Measurements from ENCODE around the gene SH3D19. TPM values are rescaled to one million over a fixed set of nuclear protein-coding genes. Genes with fewer than 3 reads are reported as not detected.

SH3D19 gene
- total and polyA plus RNA-seq, 12 donors = 32.4 to 175 (median 116) TPM

DNA sequence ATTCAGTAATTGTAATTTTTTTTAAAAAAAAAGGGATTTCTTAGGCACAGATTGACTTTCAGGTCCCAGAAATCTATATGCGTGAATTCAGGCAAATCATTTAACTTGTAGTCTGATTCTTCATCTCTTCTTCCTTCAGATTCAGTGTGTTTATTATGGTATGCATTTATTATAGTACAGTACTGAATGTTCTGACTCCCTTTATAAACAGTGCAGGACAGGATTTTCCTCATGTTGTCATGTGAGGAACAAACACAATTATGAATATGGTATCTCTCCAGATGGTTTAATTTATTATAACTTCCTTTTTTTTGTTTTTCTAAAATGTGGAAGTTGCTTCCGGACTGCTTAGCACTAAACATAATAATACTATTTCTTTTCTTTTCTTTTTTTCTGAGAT lies 171.8 kb downstream of the SH3D19 start:
- DNase-seq = no peak
- WGBS, 2 donors = 85 to 88% methylated on average over 2 of the region's 2 CpGs
- peaks cover 0 to 4% (median 0%) of the 10 kb centered on the region in 11 donors for H3K9me3 ChIP-seq
- no peaks in the 10 kb centered on the region for H3K4me1 ChIP-seq
- H3K36me3 ChIP-seq = peaks cover 0 to 69% (median 17%) of the 10 kb centered on the region in 9 donors
- H3K4me3 ChIP-seq = no peak overlapping the region
- TF ChIP-seq, protein P1, sequence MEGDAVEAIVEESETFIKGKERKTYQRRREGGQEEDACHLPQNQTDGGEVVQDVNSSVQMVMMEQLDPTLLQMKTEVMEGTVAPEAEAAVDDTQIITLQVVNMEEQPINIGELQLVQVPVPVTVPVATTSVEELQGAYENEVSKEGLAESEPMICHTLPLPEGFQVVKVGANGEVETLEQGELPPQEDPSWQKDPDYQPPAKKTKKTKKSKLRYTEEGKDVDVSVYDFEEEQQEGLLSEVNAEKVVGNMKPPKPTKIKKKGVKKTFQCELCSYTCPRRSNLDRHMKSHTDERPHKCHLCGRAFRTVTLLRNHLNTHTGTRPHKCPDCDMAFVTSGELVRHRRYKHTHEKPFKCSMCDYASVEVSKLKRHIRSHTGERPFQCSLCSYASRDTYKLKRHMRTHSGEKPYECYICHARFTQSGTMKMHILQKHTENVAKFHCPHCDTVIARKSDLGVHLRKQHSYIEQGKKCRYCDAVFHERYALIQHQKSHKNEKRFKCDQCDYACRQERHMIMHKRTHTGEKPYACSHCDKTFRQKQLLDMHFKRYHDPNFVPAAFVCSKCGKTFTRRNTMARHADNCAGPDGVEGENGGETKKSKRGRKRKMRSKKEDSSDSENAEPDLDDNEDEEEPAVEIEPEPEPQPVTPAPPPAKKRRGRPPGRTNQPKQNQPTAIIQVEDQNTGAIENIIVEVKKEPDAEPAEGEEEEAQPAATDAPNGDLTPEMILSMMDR (IDR thresholded peaks at IDR 0.05) = no peak
- peak in 1 of 8 donors; percentile 44 for ATAC-seq
- H3K27ac ChIP-seq = no peak overlapping the region
- intact Hi-C loops (cut with DNase I) = no loop called here
- no peaks in the 10 kb centered on the region for H3K27me3 ChIP-seq

DNA sequence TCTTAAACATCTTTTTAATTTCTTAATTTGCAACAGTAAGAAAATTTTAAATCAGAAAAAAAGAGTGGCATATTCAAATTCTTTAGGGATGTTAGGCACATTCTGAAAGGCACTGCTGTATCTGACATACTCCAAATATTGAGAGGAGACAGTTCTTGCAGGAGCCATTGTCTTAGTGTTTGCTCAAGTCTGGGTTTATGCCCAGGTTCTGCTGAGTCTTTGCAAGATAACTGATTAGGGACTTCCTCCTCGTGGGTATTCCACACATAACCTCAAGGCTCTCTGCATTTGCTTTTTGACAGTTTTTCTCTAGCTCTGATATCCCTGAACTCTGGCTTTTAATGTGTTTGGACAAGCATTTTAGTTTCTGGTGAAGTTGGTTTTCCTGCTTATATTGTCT lies 173.4 kb downstream of the SH3D19 start:
- ATAC-seq (no peak), DNase-seq (no peak)
- Histone ChIP-seq H3K4me1 (no peaks in the 10 kb centered on the region), H3K4me3 (no peak overlapping the region), H3K27me3 (no peaks in the 10 kb centered on the region), H3K36me3 (peaks cover 0 to 69% (median 23%) of the 10 kb centered on the region in 9 donors), H3K9me3 (no peaks in the 10 kb centered on the region), H3K27ac (no peak overlapping the region)
- 21 to 52% methylated on average over 1 of the region's 1 CpG for WGBS, 2 donors
- intact Hi-C loops (cut with DNase I) = no loop called here
- TF ChIP-seq, protein P1 (IDR thresholded peaks at IDR 0.05) = no peak

DNA sequence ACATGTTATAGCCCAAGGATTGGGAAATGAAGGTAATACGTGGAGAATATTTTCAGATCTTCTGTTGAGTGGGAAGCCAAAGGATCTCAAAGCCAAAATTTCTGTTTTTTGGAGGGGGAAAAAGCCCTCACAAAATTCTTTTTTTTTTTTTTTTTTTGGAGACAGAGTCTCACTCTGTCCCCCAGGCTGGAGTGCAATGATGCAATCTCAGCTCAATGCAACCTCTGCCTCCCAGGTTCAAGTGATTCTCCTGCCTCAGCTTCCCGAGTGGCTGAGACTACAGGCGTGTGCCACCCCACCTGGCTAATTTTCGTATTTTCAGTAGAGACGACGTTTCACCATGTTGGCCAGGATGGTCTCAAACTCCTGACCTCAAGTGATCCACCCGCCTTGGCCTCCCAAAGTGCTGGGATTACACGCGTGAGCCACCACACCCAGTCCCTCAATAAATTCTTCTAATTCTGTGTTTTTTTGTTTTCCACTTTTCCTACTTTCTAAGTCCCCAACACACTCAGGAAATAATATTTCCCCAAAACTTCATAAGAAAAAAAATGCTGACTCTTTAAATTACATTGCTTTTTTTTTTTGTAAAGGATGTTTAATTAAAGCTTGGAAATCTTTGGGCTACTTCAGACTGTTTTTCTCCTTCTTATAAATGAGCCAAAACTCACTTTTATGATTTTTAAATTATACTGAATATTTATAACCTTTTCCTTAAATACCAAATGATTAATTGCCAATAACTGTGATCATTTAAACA lies 174.4 kb downstream of the SH3D19 start:
- TF ChIP-seq, protein P1 (IDR thresholded peaks at IDR 0.05) = no peak
- DNase-seq (no peak), ATAC-seq (no peak)
- Histone ChIP-seq H3K27ac (no peak overlapping the region), H3K4me3 (no peak overlapping the region), H3K36me3 (peaks cover 0 to 69% (median 32%) of the 10 kb centered on the region in 9 donors), H3K27me3 (no peaks in the 10 kb centered on the region), H3K9me3 (no peaks in the 10 kb centered on the region), H3K4me1 (no peaks in the 10 kb centered on the region)
- intact Hi-C loops (cut with DNase I) = no loop called here
- 94 to 96% methylated on average over 9 of the region's 9 CpGs for WGBS, 2 donors

DNA sequence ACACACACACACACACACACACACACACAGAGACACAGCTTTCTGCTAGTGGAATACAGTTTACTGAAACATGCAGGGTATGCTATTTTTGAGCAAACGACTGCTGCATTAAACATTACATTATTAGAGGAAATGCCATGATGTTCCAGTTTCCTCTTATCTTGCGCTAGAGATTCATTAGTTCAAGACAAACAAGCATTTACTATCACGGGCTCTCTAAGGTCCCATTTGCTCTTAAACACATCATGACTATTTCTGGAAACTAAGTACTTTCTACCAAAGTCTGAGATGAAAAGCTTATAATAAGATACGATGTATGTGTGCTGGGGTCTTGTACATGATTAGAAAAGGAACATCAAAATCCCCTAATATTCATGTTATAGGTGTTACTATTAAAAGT lies 177.1 kb downstream of the SH3D19 start:
- TF ChIP-seq, protein P1 (IDR thresholded peaks at IDR 0.05) = no peak
- Histone ChIP-seq H3K4me3 (no peak overlapping the region), H3K36me3 (peaks cover 0 to 69% (median 38%) of the 10 kb centered on the region in 9 donors), H3K27ac (no peak overlapping the region), H3K4me1 (peaks cover 0 to 13% (median 4%) of the 10 kb centered on the region in 9 donors), H3K9me3 (no peaks in the 10 kb centered on the region), H3K27me3 (no peaks in the 10 kb centered on the region)
- intact Hi-C loops (cut with DNase I) = no loop called here
- WGBS, 2 donors = 71 to 79% methylated on average over 4 of the region's 4 CpGs
- ATAC-seq = no peak
- DNase-seq = no peak

All from heart right ventricle (tissue), 16 donors.